Measurements from ENCODE around the gene PTX3.

GRCh38 chr3:157407769-157408168 lies 28.9 kb upstream of the PTX3 start:
- no peak for TF ChIP-seq EZH2 (IDR thresholded peaks at IDR 0.05; ENCODE audit: low read length, missing control alignments)
- TF ChIP-seq, protein P1, sequence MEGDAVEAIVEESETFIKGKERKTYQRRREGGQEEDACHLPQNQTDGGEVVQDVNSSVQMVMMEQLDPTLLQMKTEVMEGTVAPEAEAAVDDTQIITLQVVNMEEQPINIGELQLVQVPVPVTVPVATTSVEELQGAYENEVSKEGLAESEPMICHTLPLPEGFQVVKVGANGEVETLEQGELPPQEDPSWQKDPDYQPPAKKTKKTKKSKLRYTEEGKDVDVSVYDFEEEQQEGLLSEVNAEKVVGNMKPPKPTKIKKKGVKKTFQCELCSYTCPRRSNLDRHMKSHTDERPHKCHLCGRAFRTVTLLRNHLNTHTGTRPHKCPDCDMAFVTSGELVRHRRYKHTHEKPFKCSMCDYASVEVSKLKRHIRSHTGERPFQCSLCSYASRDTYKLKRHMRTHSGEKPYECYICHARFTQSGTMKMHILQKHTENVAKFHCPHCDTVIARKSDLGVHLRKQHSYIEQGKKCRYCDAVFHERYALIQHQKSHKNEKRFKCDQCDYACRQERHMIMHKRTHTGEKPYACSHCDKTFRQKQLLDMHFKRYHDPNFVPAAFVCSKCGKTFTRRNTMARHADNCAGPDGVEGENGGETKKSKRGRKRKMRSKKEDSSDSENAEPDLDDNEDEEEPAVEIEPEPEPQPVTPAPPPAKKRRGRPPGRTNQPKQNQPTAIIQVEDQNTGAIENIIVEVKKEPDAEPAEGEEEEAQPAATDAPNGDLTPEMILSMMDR (conservative IDR thresholded peaks at IDR 0.05 in 1 of 2, IDR thresholded peaks at IDR 0.05 in 1 of 2; ENCODE audit: low read depth in 1 of 2, low read length in 2 of 2), result no peak

All from fibroblast of lung (primary cell).